H1 (cell line): ENCODE data around the gene CST11. TPM values are rescaled to one million over a fixed set of nuclear protein-coding genes. Genes with fewer than 3 reads are reported as not detected.

Source experiments
- CHD7 ChIP-seq: fragments of 300-600 bp; sonication (generic); IDR thresholded peaks from 2 replicates; pipeline ENCODE4 v1.7.1; 2012; ENCODE audit warnings: low read length, moderate library complexity, mild to moderate bottlenecking, inconsistent platforms; ENCODE audit not compliant: insufficient replicate concordance
- MAX ChIP-seq: IDR thresholded peaks from 2 replicates; pipeline ENCODE4 v1.6.1; 2012; ENCODE audit warnings: inconsistent platforms
- TCF12 ChIP-seq: IDR thresholded peaks from 2 replicates; pipeline ENCODE4 v1.6.1; 2011; ENCODE audit warnings: low read depth, mild to moderate bottlenecking, low read length
- USF2 ChIP-seq: IDR thresholded peaks from 2 replicates; pipeline ENCODE4 v1.6.1; 2011; ENCODE audit warnings: low read length, improper control_type of control experiment
- polyA plus RNA-seq, 7 experiments: library from polyadenylated mRNA; depleted of rRNA in 3 of 7; stranded (reverse) in 5 of 7; unstranded in 2 of 7; fragments of >200 nt in 5 of 7; fragments of 200-250 nt in 2 of 7; gene quantifications; 1 replicate in 5 of 7; 2 replicates in 1 of 7; 4 replicates in 1 of 7; pipeline versions ENCODE4 v1.2.1 to v1.2.3, GENCODE V29; 2011 to 2013; ENCODE audit warnings: missing spikeins in 2 of 7, mixed read lengths in 2 of 7
- total RNA-seq: library from RNA; stranded (reverse); fragmentation: NEBNext Ultra II Directional; extraction: Animal tissue kit (Norgen Biotek cat#: 25700); gene quantifications from 2 replicates; pipeline ENCODE4 v1.2.1, GENCODE V29; 2021

CST11 gene
- total and polyA plus RNA-seq, 2 of the 8 experiments (the other 6 are each of a cell fraction or from before 2014, with no cell fraction given) = 2.0 TPM; not detected in 1

GRCh38 chr20:23434521-23435313 is 18.0 kb downstream of the CST11 start (continued):
- TF ChIP-seq MAX = no peak
- no peak for TF ChIP-seq TCF12
- TF ChIP-seq USF2 = no peak
- TF ChIP-seq CHD7 = no peak
